Dermis blood vessel endothelial cell (primary cell): ENCODE data around the gene EXOC4. TPM values are rescaled to one million over a fixed set of nuclear protein-coding genes. Genes with fewer than 3 reads are reported as not detected.
A peak's percentile ranks its signal among the peaks of the same experiment; 100 is the strongest.

ENCODE experiments used
- DNase-seq: peaks from one replicate; pipeline ENCODE4 v3.0.0; 2010
- total RNA-seq: library from RNA; depleted of rRNA; stranded (reverse); fragments of >200 nt; gene quantifications from 2 replicates; pipeline ENCODE4 v1.2.3, GENCODE V29; 2014

The EXOC4 gene
- total RNA-seq, 1 donor from 2014 or later = 112 TPM

GRCh38 chr7:134014935-134015334 is 762.1 kb downstream of the EXOC4 start:
- DNase-seq = no peak

- DNase-seq = peak; percentile 69
These were observed 763.5 kb downstream of the EXOC4 start for GRCh38 chr7:134016223-134016941.

GRCh38 chr7:134016942-134017303 is 764.0 kb downstream of the EXOC4 start:
- no peak for DNase-seq

- DNase-seq = no peak
These were observed 765.4 kb downstream of the EXOC4 start for GRCh38 chr7:134018306-134018705.

- DNase-seq = no peak
These were observed 766.4 kb downstream of the EXOC4 start for GRCh38 chr7:134019251-134019650.

GRCh38 chr7:134021836-134022235 is 769.0 kb downstream of the EXOC4 start:
- no peak for DNase-seq

- no peak for DNase-seq
These were observed 769.5 kb downstream of the EXOC4 start for GRCh38 chr7:134022286-134022911.

- no peak for DNase-seq
These were observed 771.9 kb downstream of the EXOC4 start for GRCh38 chr7:134024739-134025138.

GRCh38 chr7:134028853-134029252 is 776.0 kb downstream of the EXOC4 start:
- DNase-seq = no peak

- no peak for DNase-seq
These were observed 776.9 kb downstream of the EXOC4 start for GRCh38 chr7:134029743-134030142.

GRCh38 chr7:134030460-134030865 is 777.6 kb downstream of the EXOC4 start:
- no peak for DNase-seq

GRCh38 chr7:134031835-134032617 is 779.1 kb downstream of the EXOC4 start:
- peak; percentile 11 for DNase-seq

- no peak for DNase-seq
These were observed 781.8 kb downstream of the EXOC4 start for GRCh38 chr7:134034652-134035051.

- no peak for DNase-seq
These were observed 785.1 kb downstream of the EXOC4 start for GRCh38 chr7:134037991-134038390.

GRCh38 chr7:134040988-134041387 is 788.1 kb downstream of the EXOC4 start:
- no peak for DNase-seq

GRCh38 chr7:134041477-134041876 is 788.6 kb downstream of the EXOC4 start:
- DNase-seq = no peak

GRCh38 chr7:134042307-134042706 is 789.4 kb downstream of the EXOC4 start:
- DNase-seq = no peak

GRCh38 chr7:134044682-134045081 is 791.8 kb downstream of the EXOC4 start:
- no peak for DNase-seq

GRCh38 chr7:134045716-134046115 is 792.8 kb downstream of the EXOC4 start:
- no peak for DNase-seq

GRCh38 chr7:134046594-134047128 is 793.8 kb downstream of the EXOC4 start:
- no peak for DNase-seq

- DNase-seq = no peak
These were observed 794.8 kb downstream of the EXOC4 start for GRCh38 chr7:134047675-134048074.

- no peak for DNase-seq
These were observed 795.3 kb downstream of the EXOC4 start for GRCh38 chr7:134048166-134048565.

- no peak for DNase-seq
These were observed 798.1 kb downstream of the EXOC4 start for GRCh38 chr7:134051020-134051419.
